ENCODE results near the gene MTOR.
"Not testable (repeated sequence)": the region's sequence is repeated elsewhere in the genome, so short reads cannot be mapped to it uniquely, and the experiment has no call there.

The MTOR gene

GRCh38 chr1:11100149-11100493 lies 162.2 kb downstream of the MTOR start:
- DNase-seq, result no peak

- DNase-seq, result peak; percentile 93
Measured at GRCh38 chr1:11099310-11100148, 162.8 kb downstream of the MTOR start, which contains the start of gene EXOSC10. EXOSC10 (minus strand) TSS chr1:11099869; CDS start chr1:11099831, 38 bp downstream.

- DNase-seq, result no peak
Measured at GRCh38 chr1:11098931-11099309, 163.4 kb downstream of the MTOR start.

- not testable (repeated sequence) for DNase-seq
Measured at GRCh38 chr1:11083784-11084183, 178.6 kb downstream of the MTOR start.

- no peak for DNase-seq
Measured at GRCh38 chr1:11080931-11081330, 181.4 kb downstream of the MTOR start.

- DNase-seq, result no peak
Measured at GRCh38 chr1:11078631-11079030, 183.7 kb downstream of the MTOR start.

GRCh38 chr1:11073398-11073797 lies 189.0 kb downstream of the MTOR start:
- DNase-seq, result not testable (repeated sequence)

- DNase-seq, result no peak
Measured at GRCh38 chr1:11072216-11072917, 190.0 kb downstream of the MTOR start.

- no peak for DNase-seq
Measured at GRCh38 chr1:11071463-11072215, 190.7 kb downstream of the MTOR start.

- DNase-seq, result no peak
Measured at GRCh38 chr1:11070876-11071275, 191.5 kb downstream of the MTOR start.

GRCh38 chr1:11068600-11069473 lies 193.5 kb downstream of the MTOR start:
- DNase-seq, result no peak

GRCh38 chr1:11067716-11068599 lies 194.4 kb downstream of the MTOR start:
- no peak for DNase-seq

GRCh38 chr1:11065796-11066195 lies 196.6 kb downstream of the MTOR start:
- DNase-seq, result no peak

GRCh38 chr1:11064942-11065341 lies 197.4 kb downstream of the MTOR start:
- no peak for DNase-seq

- DNase-seq, result not testable (repeated sequence)
Measured at GRCh38 chr1:11063937-11064537, 198.3 kb downstream of the MTOR start.

GRCh38 chr1:11062965-11063401 lies 199.4 kb downstream of the MTOR start:
- DNase-seq, result no peak

- DNase-seq, result no peak
Measured at GRCh38 chr1:11061652-11062365, 200.5 kb downstream of the MTOR start.

- DNase-seq, result peak; percentile 91
Measured at GRCh38 chr1:11059968-11060830, 202.2 kb downstream of the MTOR start, which contains the start of gene SRM. SRM (minus strand) TSS chr1:11060018; CDS start chr1:11059943, 75 bp downstream.
